ENCODE measurements around the gene SCN3A. TPM values are rescaled to one million over a fixed set of nuclear protein-coding genes. Genes with fewer than 3 reads are reported as not detected.

The SCN3A gene
- total and polyA plus RNA-seq, 2 of the 4 experiments (the other 2 are of a cell fraction): 0.26 to 0.90 TPM

GRCh38 chr2:165155152-165155551 is 48.7 kb downstream of the SCN3A start:
- dilution Hi-C loops (cut with HindIII; ENCODE audit: low sequenced_read_pairs, unreplicated experiment) (no loop called here), intact Hi-C loops (cut with micrococcal nuclease) (no loop called here), in situ Hi-C loops (cut with MboI; ENCODE audit: low sequenced_read_pairs) (no loop called here)
- ChIA-PET POLR2A (ENCODE audit: unreplicated experiment) (no interaction called here), CTCF (interaction anchor here (0.9 kb wide), 1 partner anchor 49 kb away, joined by 3 read pairs; the partner anchor contains the start of gene SCN3A)
- Histone ChIP-seq H3K18ac (ENCODE audit: low read depth, low read length) (no peak overlapping the region), H2BK5ac (ENCODE audit: low read depth, low read length, poor library complexity, severe bottlenecking) (no peak overlapping the region), H3K9me3 (ENCODE audit: control insufficient read depth, insufficient read depth, low read length) (no peaks in the 10 kb centered on the region), H3K4ac (ENCODE audit: low read depth, low read length) (no peak overlapping the region), H2BK20ac (ENCODE audit: low read depth, low read length) (no peak overlapping the region), H2AFZ (replicated peaks; ENCODE audit: low read length, poor library complexity) (no peak overlapping the region), H3K79me1 (ENCODE audit: low read depth in 1 of 2, low read length in 2 of 2) (no peaks in the 10 kb centered on the region), H3K4me3 (ENCODE audit: insufficient read depth, low read depth, low read length) (no peak overlapping the region), H2AK5ac (ENCODE audit: low read depth, low read length) (no peak overlapping the region), H3K14ac (replicated peaks; ENCODE audit: low read depth, low read length) (no peak overlapping the region), H3K36me3 (ENCODE audit: control insufficient read depth, insufficient read depth, low read length) (no peaks in the 10 kb centered on the region), H3K56ac (ENCODE audit: extremely low read depth, insufficient read depth, low read length) (no peak overlapping the region), H4K5ac (ENCODE audit: low read depth, low read length) (no peak overlapping the region), H3K9ac (ENCODE audit: low read depth, low read length) (no peak overlapping the region), H3K23ac (ENCODE audit: low read depth, low read length) (no peak overlapping the region), H4K8ac (ENCODE audit: low read depth in 2 of 2, low read length in 2 of 2) (no peak overlapping the region), H2AK9ac (replicated peaks; ENCODE audit: low read depth, low read length, poor library complexity) (no peak overlapping the region), H4K20me1 (ENCODE audit: insufficient read depth, low read length) (no peaks in the 10 kb centered on the region), H3K9me1 (ENCODE audit: insufficient read depth, low read length) (no peaks in the 10 kb centered on the region), H2BK120ac (ENCODE audit: low read depth, low read length) (no peak overlapping the region), H3K27ac (ENCODE audit: insufficient read depth, low read length) (no peak overlapping the region), H2BK15ac (ENCODE audit: low read depth, low read length) (no peak overlapping the region), H3K4me2 (ENCODE audit: low read depth, low read length) (no peak overlapping the region), H3K4me1 (ENCODE audit: control insufficient read depth, insufficient read depth, low read length) (no peaks in the 10 kb centered on the region), H3K27me3 (ENCODE audit: control insufficient read depth, insufficient read depth, low read length) (no peaks in the 10 kb centered on the region), H4K91ac (ENCODE audit: insufficient read depth, low read depth, low read length) (no peak overlapping the region)
- DNase-seq (no peak), ATAC-seq (ENCODE audit: low read depth) (no peak)
- no TSS peak for BruUV-seq (replicated peaks)
- no CpG with 5 or more reads among the region's 2 CpGs for WGBS, 2 experiments (ENCODE audit: extremely low coverage in 2 of 2, insufficient read length in 1 of 2)
- TF ChIP-seq POLR2A (IDR thresholded peaks at IDR 0.05; ENCODE audit: low read depth, low read length) (no peak), CTCF (conservative IDR thresholded peaks at IDR 0.05; ENCODE audit: low read depth, low read length) (no peak), SMC3 (IDR thresholded peaks at IDR 0.05; ENCODE audit: low read depth, low read length) (no peak), RCOR1 (IDR thresholded peaks at IDR 0.05; ENCODE audit: insufficient replicate concordance, low read length) (no peak), FOS (IDR thresholded peaks at IDR 0.05; ENCODE audit: low read depth, low read length) (no peak), RAD21 (IDR thresholded peaks at IDR 0.05; ENCODE audit: low read length) (no peak), CHD1 (IDR thresholded peaks at IDR 0.05; ENCODE audit: low read depth, low read length) (no peak), MAZ (IDR thresholded peaks at IDR 0.05; ENCODE audit: borderline replicate concordance, low read depth, low read length) (no peak), RFX5 (IDR thresholded peaks at IDR 0.05; ENCODE audit: low read depth, low read length) (no peak), MAFK (IDR thresholded peaks at IDR 0.05; ENCODE audit: low read depth, low read length) (no peak), USF2 (IDR thresholded peaks at IDR 0.05; ENCODE audit: low read depth, low read length) (no peak), CEBPB (IDR thresholded peaks at IDR 0.05; ENCODE audit: low read depth, low read length) (no peak), NFE2L2 (IDR thresholded peaks at IDR 0.05; ENCODE audit: low read depth, low read length) (no peak), BHLHE40 (IDR thresholded peaks at IDR 0.05; ENCODE audit: low read depth, low read length) (no peak), ELK1 (IDR thresholded peaks at IDR 0.05; ENCODE audit: borderline replicate concordance, low read depth, low read length) (no peak), MXI1 (IDR thresholded peaks at IDR 0.05; ENCODE audit: borderline replicate concordance, low read depth, low read length) (no peak)

All from IMR-90 (cell line).